ENCODE data around the gene FAM72B.
"Not testable (repeated sequence)": the region's sequence is repeated elsewhere in the genome, so short reads cannot be mapped to it uniquely, and the experiment has no call there.

Gene FAM72B

DNA sequence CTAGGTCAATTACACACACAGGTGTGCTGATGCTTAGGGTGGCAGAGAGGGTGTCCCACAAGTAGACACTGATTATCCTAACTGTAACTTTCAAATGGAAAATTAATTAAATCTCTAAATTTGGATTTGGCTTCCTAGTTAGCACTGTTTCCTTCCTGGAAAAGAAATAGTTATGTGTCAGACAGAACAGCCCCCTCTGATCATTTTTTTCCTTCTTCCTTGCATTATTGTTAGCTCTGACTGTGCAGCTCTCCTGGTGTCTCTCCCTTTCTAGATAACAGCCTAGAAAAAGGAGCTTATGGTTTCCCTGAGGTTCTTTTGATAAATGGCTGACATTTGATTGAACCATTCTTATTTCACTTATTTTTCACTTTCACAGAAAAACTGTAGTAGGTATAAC, 31.4 kb downstream of the FAM72B start:
- not testable (repeated sequence) for DNase-seq (ENCODE audit: low read depth, low spot score)

DNA sequence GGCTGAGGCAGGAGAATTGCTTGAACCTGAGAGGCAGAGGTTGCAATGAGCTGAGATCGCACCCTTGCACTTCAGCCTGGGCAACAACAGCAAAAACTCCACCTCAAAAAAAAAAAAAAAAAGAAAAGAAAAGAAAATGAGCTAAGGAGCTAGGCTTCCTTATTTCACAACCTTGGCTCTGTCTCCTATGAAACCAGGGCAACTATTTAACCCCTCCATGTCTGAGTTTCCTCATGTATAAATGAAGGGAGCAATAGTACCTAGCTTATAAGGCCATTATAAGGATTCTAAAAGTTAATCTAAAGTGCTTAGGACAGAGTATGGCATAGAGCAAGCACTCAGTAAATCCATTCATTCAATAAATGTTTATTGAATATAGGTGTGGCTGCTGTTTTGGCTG, 32.8 kb downstream of the FAM72B start:
- not testable (repeated sequence) for DNase-seq (ENCODE audit: low read depth, low spot score)

- DNase-seq (ENCODE audit: low read depth, low spot score), result not testable (repeated sequence)
Measured at GRCh38 chr1:121148489-121149190, 35.5 kb downstream of the FAM72B start.

GRCh38 chr1:121140393-121140792, 43.7 kb downstream of the FAM72B start:
- DNase-seq (ENCODE audit: low read depth, low spot score), result not testable (repeated sequence)

GRCh38 chr1:121131494-121131893, 52.6 kb downstream of the FAM72B start:
- DNase-seq (ENCODE audit: low read depth, low spot score), result not testable (repeated sequence)

- DNase-seq (ENCODE audit: low read depth, low spot score), result peak; percentile 16
Measured at GRCh38 chr1:121118480-121118824, 65.7 kb downstream of the FAM72B start.
